Measurements from ENCODE around the gene PXMP4. TPM values are rescaled to one million over a fixed set of nuclear protein-coding genes. Genes with fewer than 3 reads are reported as not detected.

Gene PXMP4
- total RNA-seq, 1 donor from 2014 or later: 6.8 TPM

GRCh38 chr20:33669224-33669623 lies 50.9 kb downstream of the PXMP4 start:
- no peak for TF ChIP-seq CTCF (IDR thresholded peaks at IDR 0.05)
- H3K36me3 Mint-ChIP-seq (ENCODE audit: low read depth): no peaks in the 10 kb centered on the region
- POLR2A ChIA-PET: interaction anchor here (0.6 to 3.5 kb wide), 5 partner anchors 9 to 443 kb away, joined by 3 to 20 read pairs (median 4); partner anchors contain the start of genes CBFA2T2, CDK5RAP1, EIF2S2 and SNTA1
- intact Hi-C loops (cut with micrococcal nuclease): loop anchor here (5.0 kb wide), 5 partner anchors 108 to 443 kb away; partner anchors contain the start of genes EIF2S2 and RALY
- H3K9me3 Mint-ChIP-seq: no peaks in the 10 kb centered on the region
- H3K27me3 Mint-ChIP-seq: no peaks in the 10 kb centered on the region
- ATAC-seq (ENCODE audit: low read depth): no peak
- peaks cover 35% of the 10 kb centered on the region for H3K4me1 Mint-ChIP-seq
- H3K27ac Mint-ChIP-seq: peak overlapping the region; percentile 59
- CTCF ChIA-PET: interaction anchor here (1.8 to 3.8 kb wide), 7 partner anchors 10 to 400 kb away, joined by 6 to 40 read pairs (median 17); no protein-coding TSS in a partner anchor
- no peak overlapping the region for H3K4me3 Mint-ChIP-seq
- no peak for DNase-seq

- Mint-ChIP-seq H3K36me3 (ENCODE audit: low read depth) (no peaks in the 10 kb centered on the region), H3K4me1 (peaks cover 36% of the 10 kb centered on the region), H3K27ac (no peak overlapping the region), H3K4me3 (peak overlapping the region; percentile 38), H3K9me3 (no peaks in the 10 kb centered on the region), H3K27me3 (no peaks in the 10 kb centered on the region)
- ChIA-PET POLR2A (interaction anchor here (0.7 to 3.5 kb wide), 13 partner anchors 8 to 444 kb away, joined by 3 to 20 read pairs (median 8); partner anchors contain the start of genes CBFA2T2, CDK5RAP1, EIF2S2 and PXMP4), CTCF (interaction anchor here (0.9 to 3.8 kb wide), 18 partner anchors 10 to 461 kb away, joined by 3 to 40 read pairs (median 6); partner anchors contain the start of genes CBFA2T2, CDK5RAP1 and CHMP4B)
- no peak for ATAC-seq (ENCODE audit: low read depth)
- no peak for DNase-seq
- TF ChIP-seq CTCF (IDR thresholded peaks at IDR 0.05): no peak
- intact Hi-C loops (cut with micrococcal nuclease): loop anchor here (1.0 to 5.0 kb wide), 6 partner anchors 109 to 444 kb away; partner anchors contain the start of genes EIF2S2 and RALY
Measured at GRCh38 chr20:33668466-33669155, 51.5 kb downstream of the PXMP4 start.

GRCh38 chr20:33667676-33668465 lies 52.2 kb downstream of the PXMP4 start:
- DNase-seq (peak; percentile 76), ATAC-seq (ENCODE audit: low read depth) (peak; percentile 52)
- Mint-ChIP-seq H3K9me3 (no peaks in the 10 kb centered on the region), H3K27me3 (no peaks in the 10 kb centered on the region), H3K4me1 (peaks cover 33% of the 10 kb centered on the region), H3K36me3 (ENCODE audit: low read depth) (no peaks in the 10 kb centered on the region), H3K27ac (peak overlapping the region; percentile 61), H3K4me3 (peak overlapping the region; percentile 81)
- peak; percentile 61 for TF ChIP-seq CTCF (IDR thresholded peaks at IDR 0.05)
- ChIA-PET POLR2A (interaction anchor here (0.6 to 3.5 kb wide), 17 partner anchors 7 to 444 kb away, joined by 3 to 20 read pairs (median 8); partner anchors contain the start of genes CBFA2T2, CDK5RAP1, EIF2S2 and PXMP4), CTCF (interaction anchor here (0.9 to 3.8 kb wide), 25 partner anchors 11 to 462 kb away, joined by 3 to 40 read pairs (median 5); partner anchors contain the start of genes CBFA2T2, CDK5RAP1 and CHMP4B)
- intact Hi-C loops (cut with micrococcal nuclease): loop anchor here (1.0 to 5.0 kb wide), 8 partner anchors 109 to 461 kb away; partner anchors contain the start of genes CDK5RAP1, EIF2S2 and RALY

GRCh38 chr20:33667245-33667675 lies 52.9 kb downstream of the PXMP4 start:
- Mint-ChIP-seq H3K9me3 (no peaks in the 10 kb centered on the region), H3K27me3 (no peaks in the 10 kb centered on the region), H3K4me1 (peaks cover 34% of the 10 kb centered on the region), H3K27ac (peak overlapping the region; percentile 61), H3K36me3 (ENCODE audit: low read depth) (no peaks in the 10 kb centered on the region), H3K4me3 (peak overlapping the region; percentile 81)
- POLR2A ChIA-PET: interaction anchor here (0.6 to 3.5 kb wide), 15 partner anchors 8 to 445 kb away, joined by 3 to 20 read pairs (median 11); partner anchors contain the start of genes CBFA2T2, CDK5RAP1, EIF2S2 and PXMP4
- CTCF ChIA-PET: interaction anchor here (0.9 to 3.8 kb wide), 26 partner anchors 12 to 463 kb away, joined by 3 to 40 read pairs (median 5); partner anchors contain the start of genes CBFA2T2, CDK5RAP1 and CHMP4B
- DNase-seq (peak; percentile 49), ATAC-seq (ENCODE audit: low read depth) (peak; percentile 11)
- no peak for TF ChIP-seq CTCF (IDR thresholded peaks at IDR 0.05)
- intact Hi-C loops (cut with micrococcal nuclease): loop anchor here (2.0 to 5.0 kb wide), 7 partner anchors 110 to 462 kb away; partner anchors contain the start of genes CDK5RAP1, EIF2S2 and RALY
